Neural cell (in vitro differentiated cells): Measurements from ENCODE around the gene ETV6. TPM values are rescaled to one million over a fixed set of nuclear protein-coding genes. Genes with fewer than 3 reads are reported as not detected.

ENCODE experiments used
- H2AFZ ChIP-seq: fragments of 200-600, 300-800 bp; sonication (generic), shearing (Covaris generic); 2 replicates; pipeline ENCODE4 v1.6.0; 2014; ENCODE audit warnings: low read depth, mild to moderate bottlenecking, antibody characterized with exemption, low read length, moderate library complexity
- H3F3A ChIP-seq: fragments of 200-600 bp; shearing (Covaris generic); 2 replicates; pipeline ENCODE4 v1.6.1; 2016; ENCODE audit warnings: mild to moderate bottlenecking, moderate library complexity, mixed read lengths, antibody characterized with exemption, low read length; ENCODE audit not compliant: insufficient read depth, poor library complexity, severe bottlenecking
- H3K27ac ChIP-seq: fragments of 200-600, 300-800 bp; sonication (generic), shearing (Covaris generic); 2 replicates; pipeline ENCODE4 v1.5.1; 2014; ENCODE audit warnings: mild to moderate bottlenecking, low read length, moderate library complexity
- H3K27me3 ChIP-seq: fragments of 300-800, 200-600 bp; sonication (generic), shearing (Covaris generic); 2 replicates; pipeline ENCODE4 v1.6.0; 2014; ENCODE audit warnings: mild to moderate bottlenecking, low read depth, low read length, moderate library complexity; ENCODE audit not compliant: insufficient read depth
- H3K36me3 ChIP-seq: fragments of 300-800, 200-600 bp; sonication (generic), shearing (Covaris generic); 2 replicates; pipeline ENCODE4 v1.5.1; 2014; ENCODE audit warnings: mild to moderate bottlenecking, antibody characterized with exemption, low read length, moderate library complexity; ENCODE audit not compliant: insufficient read depth
- H3K4me2 ChIP-seq: fragments of 300-800, 200-600 bp; sonication (generic), shearing (Covaris generic); 2 replicates; pipeline ENCODE4 v1.6.0; 2014; ENCODE audit warnings: mild to moderate bottlenecking, low read length
- H3K4me3 ChIP-seq: fragments of 300-800, 200-600 bp; sonication (generic), shearing (Covaris generic); 2 replicates; pipeline ENCODE4 v1.5.1; 2014; ENCODE audit warnings: mild to moderate bottlenecking, low read length, moderate library complexity
- H3K79me2 ChIP-seq: fragments of 200-600 bp; shearing (Covaris generic); replicated peaks from 2 replicates; pipeline ENCODE4 v1.6.0; 2014; ENCODE audit warnings: mild to moderate bottlenecking, low read length, moderate library complexity; ENCODE audit not compliant: insufficient read depth
- H3K9ac ChIP-seq: fragments of 300-800, 200-600 bp; sonication (generic), shearing (Covaris generic); 2 replicates; pipeline ENCODE4 v1.6.1; 2016; ENCODE audit warnings: mild to moderate bottlenecking, low read length, mixed read lengths
- H3K9me2 ChIP-seq: fragments of 200-600 bp; shearing (Covaris generic); 2 replicates; pipeline ENCODE4 v1.6.1; 2016; ENCODE audit warnings: mild to moderate bottlenecking, low read length, mixed read lengths; ENCODE audit not compliant: insufficient read depth
- H3K9me3 ChIP-seq: fragments of 200-600, 300-800 bp; sonication (generic), shearing (Covaris generic); 2 replicates; pipeline ENCODE4 v1.6.1; 2016; ENCODE audit warnings: mild to moderate bottlenecking, mixed run types, low read length, moderate library complexity, mixed read lengths
- H4K20me1 ChIP-seq: fragments of 200-600 bp; shearing (Covaris generic); 2 replicates; pipeline ENCODE4 v1.6.1; 2016; ENCODE audit warnings: mild to moderate bottlenecking, mixed run types; ENCODE audit not compliant: insufficient read depth
- CTCF ChIP-seq: fragments of 450-650 bp; IDR thresholded peaks from 2 replicates; pipeline ENCODE4 v1.5.1; 2014; ENCODE audit warnings: antibody characterized with exemption, mild to moderate bottlenecking, moderate library complexity; ENCODE audit not compliant: poor library complexity, severe bottlenecking
- EP300 ChIP-seq: fragments of 450-650 bp; conservative IDR thresholded peaks from 2 replicates; pipeline ENCODE4 v1.6.1; 2014; ENCODE audit warnings: antibody characterized with exemption, mild to moderate bottlenecking, moderate library complexity; ENCODE audit not compliant: poor library complexity, severe bottlenecking
- EZH2 ChIP-seq: fragments of 200-600, 300-800 bp; shearing (Covaris generic), sonication (generic); IDR thresholded peaks from 2 replicates; pipeline ENCODE4 v1.6.1; 2014; ENCODE audit warnings: antibody characterized with exemption, low read length, borderline replicate concordance, mild to moderate bottlenecking; ENCODE audit not compliant: insufficient read depth, poor library complexity, severe bottlenecking
- MXI1 ChIP-seq: fragments of 450-650 bp; conservative IDR thresholded peaks from 2 replicates; pipeline ENCODE4 v1.6.1; 2014; ENCODE audit warnings: antibody characterized with exemption, mild to moderate bottlenecking; ENCODE audit not compliant: poor library complexity, severe bottlenecking
- POLR2AphosphoS5 ChIP-seq: IDR thresholded peaks from 2 replicates; pipeline ENCODE4 v1.6.1; 2012
- RAD21 ChIP-seq: fragments of 450-650 bp; conservative IDR thresholded peaks from 2 replicates; pipeline ENCODE4 v1.6.1; 2014; ENCODE audit warnings: antibody characterized with exemption, mild to moderate bottlenecking, moderate library complexity
- REST ChIP-seq: IDR thresholded peaks from 2 replicates; pipeline ENCODE4 v1.6.1; 2012; ENCODE audit warnings: borderline replicate concordance
- SMC3 ChIP-seq: fragments of 450-650 bp; conservative IDR thresholded peaks from 2 replicates; pipeline ENCODE4 v1.6.1; 2014; ENCODE audit warnings: antibody characterized with exemption, mild to moderate bottlenecking, moderate library complexity; ENCODE audit not compliant: poor library complexity
- TAF1 ChIP-seq: IDR thresholded peaks from 2 replicates; pipeline ENCODE4 v1.6.1; 2012; ENCODE audit warnings: low read depth
- polyA plus RNA-seq: library from polyadenylated mRNA; depleted of rRNA; stranded (reverse); fragments of >200 nt; gene quantifications from 2 replicates; pipeline ENCODE4 v1.2.3, GENCODE V29; 2014

The ETV6 gene
- polyA plus RNA-seq, 1 donor from 2014 or later, result 1.6 TPM

- H3K9ac ChIP-seq, result no peak overlapping the region
- H3K9me3 ChIP-seq, result no peaks in the 10 kb centered on the region
These were observed 138.0 kb downstream of the ETV6 start for GRCh38 chr12:11787437-11787836.

GRCh38 chr12:11787933-11788849 is 138.7 kb downstream of the ETV6 start:
- Histone ChIP-seq H3K9me2 (no peaks in the 10 kb centered on the region), H3K9ac (no peak overlapping the region), H3K4me3 (no peak overlapping the region), H3K36me3 (no peaks in the 10 kb centered on the region), H4K20me1 (no peaks in the 10 kb centered on the region), H2AFZ (no peak overlapping the region), H3K9me3 (no peaks in the 10 kb centered on the region), H3K4me2 (no peak overlapping the region), H3K27ac (no peak overlapping the region), H3F3A (no peaks in the 10 kb centered on the region), H3K79me2 (no peaks in the 10 kb centered on the region), H3K27me3 (no peaks in the 10 kb centered on the region)
- no peak for TF ChIP-seq SMC3
- no peak for TF ChIP-seq POLR2AphosphoS5
- no peak for TF ChIP-seq RAD21
- no peak for TF ChIP-seq MXI1
- no peak for TF ChIP-seq TAF1
- no peak for TF ChIP-seq CTCF
- TF ChIP-seq EZH2, result no peak
- no peak for TF ChIP-seq REST
- TF ChIP-seq EP300, result no peak

More at GRCh38 chr12:11787437-11787836, 138.0 kb downstream of the ETV6 start:
- H3K9me2 ChIP-seq, result no peaks in the 10 kb centered on the region
- H4K20me1 ChIP-seq, result no peaks in the 10 kb centered on the region
- H3K27ac ChIP-seq, result no peak overlapping the region
- no peaks in the 10 kb centered on the region for H3K36me3 ChIP-seq
- H3K4me3 ChIP-seq, result no peak overlapping the region
- TF ChIP-seq REST, result no peak
- no peak for TF ChIP-seq EP300
- no peak overlapping the region for H2AFZ ChIP-seq
- no peaks in the 10 kb centered on the region for H3K79me2 ChIP-seq
- no peak overlapping the region for H3K4me2 ChIP-seq
- H3K27me3 ChIP-seq, result no peaks in the 10 kb centered on the region
- H3F3A ChIP-seq, result no peaks in the 10 kb centered on the region
